CD4-positive, alpha-beta T cell (primary cell): ENCODE measurements around the gene TYMS. TPM values are rescaled to one million over a fixed set of nuclear protein-coding genes. Genes with fewer than 3 reads are reported as not detected.

Experiments used
- ATAC-seq: fragments of 200-7000 bp; cut with Tn5 transposase; one replicate; pipeline ENCODE4 v1.10.0; 2022; ENCODE audit warnings: mild to moderate bottlenecking; ENCODE audit not compliant: poor library complexity
- CTCF ChIA-PET: fragments of 350-600 bp; sonication (Branson Sonifier 250); formaldehyde crosslinking; loops from one replicate; lab custom pipeline; 2021; ENCODE audit warnings: antibody characterized with exemption, inconsistent platforms; lab: Charles Lee
- POLR2A ChIA-PET: fragments of 350-600 bp; sonication (Branson Sonifier 250); formaldehyde crosslinking; loops from one replicate; lab custom pipeline; 2021; ENCODE audit warnings: antibody characterized with exemption, inconsistent platforms; lab: Charles Lee
- DNase-seq, 14 experiments: peaks; one replicate each; pipeline ENCODE4 v3.0.0-alpha.2; 2013 to 2020; ENCODE audit warnings: mixed read lengths in 2 of 14
- H3K27ac ChIP-seq, 2 donors: one replicate each; pipeline versions ENCODE4 v1.5.1 to v1.7.0; 2013; ENCODE audit warnings: low read length in 2 of 2, low read depth in 1 of 2, mild to moderate bottlenecking in 1 of 2
- H3K27me3 ChIP-seq, 2 experiments: 1 replicate in 1 of 2; 2 replicates in 1 of 2; pipeline versions ENCODE4 v1.6.1 to v1.7.0; 2013; ENCODE audit warnings: low read length in 2 of 2, control low read depth in 1 of 2, mild to moderate bottlenecking in 1 of 2, moderate library complexity in 1 of 2; ENCODE audit not compliant: insufficient read depth in 2 of 2, control insufficient read depth in 1 of 2
- H3K36me3 ChIP-seq: one replicate; pipeline ENCODE4 v1.6.1; 2013; ENCODE audit warnings: low read length, control low read depth; ENCODE audit not compliant: insufficient read depth
- H3K4me1 ChIP-seq: one replicate; pipeline ENCODE4 v1.6.1; 2013; ENCODE audit warnings: low read length, control low read depth; ENCODE audit not compliant: insufficient read depth
- H3K4me3 ChIP-seq: one replicate; pipeline ENCODE4 v1.5.1; 2013; ENCODE audit warnings: mild to moderate bottlenecking, low read length, moderate library complexity
- H3K9me3 ChIP-seq, 2 experiments: 1 replicate in 1 of 2; 2 replicates in 1 of 2; pipeline versions ENCODE4 v1.6.1 to v1.7.0; 2013; ENCODE audit warnings: low read length in 2 of 2, mild to moderate bottlenecking in 2 of 2, control low read depth in 1 of 2, moderate library complexity in 1 of 2; ENCODE audit not compliant: control insufficient read depth in 1 of 2, insufficient read depth in 1 of 2
- H3K27ac Mint-ChIP-seq: one replicate; pipeline ENCODE4 v1.8.0; 2020; ENCODE audit warnings: mixed read lengths
- H3K27me3 Mint-ChIP-seq: one replicate; pipeline ENCODE4 v1.8.0; 2021; ENCODE audit warnings: mixed read lengths
- H3K36me3 Mint-ChIP-seq: one replicate; pipeline ENCODE4 v1.8.0; 2021; ENCODE audit warnings: low read depth, mixed read lengths
- H3K4me1 Mint-ChIP-seq: one replicate; pipeline ENCODE4 v1.8.0; 2021; ENCODE audit warnings: low read depth, mixed read lengths
- H3K4me3 Mint-ChIP-seq: one replicate; pipeline ENCODE4 v1.8.0; 2020; ENCODE audit warnings: mild to moderate bottlenecking, mixed read lengths
- H3K9me3 Mint-ChIP-seq: one replicate; pipeline ENCODE4 v1.8.0; 2020; ENCODE audit warnings: mixed read lengths
- intact Hi-C, 2 experiments: fragments of 100-400 bp; cut with DNase I in 1 of 2; cut with micrococcal nuclease in 1 of 2; formaldehyde crosslinking; loops; one replicate each; pipeline versions ENCODE4 v1.15.1 to v1.9.0; 2023 to 2025; cut with DNase I, micrococcal nuclease
- total RNA-seq, 174 experiments: library from RNA in 2 of 174; stranded (reverse) in 2 of 174; gene quantifications; one replicate each; pipeline ENCODE4 v1.2.3 and lab custom pipeline; 2021 to 2026
- TF ChIP-seq, protein P1 (sequence below): fragments of 200-600 bp; IDR thresholded peaks from one replicate; pipeline ENCODE4 v1.8.0; 2022; ENCODE audit warnings: antibody characterized with exemption, mild to moderate bottlenecking

Gene TYMS
- total RNA-seq, 2 experiments from 2014 or later, result 1.1 to 1.5 TPM

DNA sequence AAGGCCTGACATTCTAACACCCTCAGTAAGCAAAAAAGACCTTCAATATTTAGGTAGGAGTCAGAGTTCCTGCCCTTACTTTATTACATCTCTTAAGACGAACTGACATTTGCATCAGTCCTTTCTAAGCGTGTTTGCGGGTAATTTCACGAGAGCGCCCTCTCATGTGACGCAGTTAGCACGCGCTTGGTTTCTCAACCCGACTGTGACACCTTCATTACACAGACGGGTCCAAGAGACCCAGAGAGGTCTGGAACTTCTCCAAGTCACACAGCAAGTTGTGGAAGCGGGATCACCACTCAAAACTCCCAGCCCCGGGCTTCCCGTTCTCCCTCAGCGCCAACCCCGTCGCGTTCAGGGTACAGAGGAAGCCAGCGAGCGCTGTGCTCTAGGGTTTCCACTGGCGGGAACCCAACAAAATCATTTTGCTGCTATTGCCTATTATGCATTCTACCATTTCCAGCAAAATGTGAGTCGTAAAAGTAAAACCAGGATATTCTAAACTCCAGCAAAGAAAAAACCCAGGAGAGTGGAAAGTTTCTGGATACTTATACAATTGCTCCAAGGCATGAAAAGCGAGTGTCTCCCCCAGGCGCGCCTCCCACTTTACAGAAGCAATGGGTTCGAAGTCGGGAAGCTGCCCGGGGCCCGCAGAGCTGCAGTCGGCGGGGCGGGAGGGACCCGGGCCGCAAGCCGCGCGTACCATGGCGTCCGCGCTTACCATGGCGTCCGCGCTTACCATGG, 54.4 kb downstream of the TYMS start:
- H3K27me3 Mint-ChIP-seq, result no peaks in the 10 kb centered on the region
- H3K27ac Mint-ChIP-seq, result peak overlapping the region; percentile 92
- TF ChIP-seq, protein P1, sequence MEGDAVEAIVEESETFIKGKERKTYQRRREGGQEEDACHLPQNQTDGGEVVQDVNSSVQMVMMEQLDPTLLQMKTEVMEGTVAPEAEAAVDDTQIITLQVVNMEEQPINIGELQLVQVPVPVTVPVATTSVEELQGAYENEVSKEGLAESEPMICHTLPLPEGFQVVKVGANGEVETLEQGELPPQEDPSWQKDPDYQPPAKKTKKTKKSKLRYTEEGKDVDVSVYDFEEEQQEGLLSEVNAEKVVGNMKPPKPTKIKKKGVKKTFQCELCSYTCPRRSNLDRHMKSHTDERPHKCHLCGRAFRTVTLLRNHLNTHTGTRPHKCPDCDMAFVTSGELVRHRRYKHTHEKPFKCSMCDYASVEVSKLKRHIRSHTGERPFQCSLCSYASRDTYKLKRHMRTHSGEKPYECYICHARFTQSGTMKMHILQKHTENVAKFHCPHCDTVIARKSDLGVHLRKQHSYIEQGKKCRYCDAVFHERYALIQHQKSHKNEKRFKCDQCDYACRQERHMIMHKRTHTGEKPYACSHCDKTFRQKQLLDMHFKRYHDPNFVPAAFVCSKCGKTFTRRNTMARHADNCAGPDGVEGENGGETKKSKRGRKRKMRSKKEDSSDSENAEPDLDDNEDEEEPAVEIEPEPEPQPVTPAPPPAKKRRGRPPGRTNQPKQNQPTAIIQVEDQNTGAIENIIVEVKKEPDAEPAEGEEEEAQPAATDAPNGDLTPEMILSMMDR, result peak; percentile 34
- H3K36me3 ChIP-seq, result no peaks in the 10 kb centered on the region
- peak; percentile 48 to 92 (median 66) for DNase-seq
- peaks cover 27% of the 10 kb centered on the region for H3K4me1 ChIP-seq
- peaks cover 38% of the 10 kb centered on the region for H3K4me1 Mint-ChIP-seq
- H3K4me3 Mint-ChIP-seq, result peak overlapping the region; percentile 95
- ChIA-PET POLR2A (interaction anchor here (0.6 to 1.7 kb wide), 6 partner anchors 10 to 1830 kb away, joined by 3 to 11 read pairs (median 4); no protein-coding TSS in a partner anchor), CTCF (interaction anchor here (1.2 to 1.9 kb wide), 5 partner anchors 24 to 127 kb away, joined by 3 to 11 read pairs (median 5); no protein-coding TSS in a partner anchor)
- peaks cover 0 to 12% of the 10 kb centered on the region in 2 experiments for H3K9me3 ChIP-seq
- intact Hi-C loops, result loop anchor here (1.0 to 10.0 kb wide), 5 partner anchors 90 to 443 kb away; partner anchors contain the start of genes THOC1 (in 1 of the 2) and YES1 (in 1 of the 2)
- H3K27ac ChIP-seq, result peak overlapping the region; percentile 71 to 81
- H3K36me3 Mint-ChIP-seq, result peaks cover 22% of the 10 kb centered on the region
- peak overlapping the region; percentile 78 for H3K4me3 ChIP-seq
- H3K27me3 ChIP-seq, result no peaks in the 10 kb centered on the region
- peaks cover 5% of the 10 kb centered on the region for H3K9me3 Mint-ChIP-seq
- peak; percentile 76 for ATAC-seq

DNA sequence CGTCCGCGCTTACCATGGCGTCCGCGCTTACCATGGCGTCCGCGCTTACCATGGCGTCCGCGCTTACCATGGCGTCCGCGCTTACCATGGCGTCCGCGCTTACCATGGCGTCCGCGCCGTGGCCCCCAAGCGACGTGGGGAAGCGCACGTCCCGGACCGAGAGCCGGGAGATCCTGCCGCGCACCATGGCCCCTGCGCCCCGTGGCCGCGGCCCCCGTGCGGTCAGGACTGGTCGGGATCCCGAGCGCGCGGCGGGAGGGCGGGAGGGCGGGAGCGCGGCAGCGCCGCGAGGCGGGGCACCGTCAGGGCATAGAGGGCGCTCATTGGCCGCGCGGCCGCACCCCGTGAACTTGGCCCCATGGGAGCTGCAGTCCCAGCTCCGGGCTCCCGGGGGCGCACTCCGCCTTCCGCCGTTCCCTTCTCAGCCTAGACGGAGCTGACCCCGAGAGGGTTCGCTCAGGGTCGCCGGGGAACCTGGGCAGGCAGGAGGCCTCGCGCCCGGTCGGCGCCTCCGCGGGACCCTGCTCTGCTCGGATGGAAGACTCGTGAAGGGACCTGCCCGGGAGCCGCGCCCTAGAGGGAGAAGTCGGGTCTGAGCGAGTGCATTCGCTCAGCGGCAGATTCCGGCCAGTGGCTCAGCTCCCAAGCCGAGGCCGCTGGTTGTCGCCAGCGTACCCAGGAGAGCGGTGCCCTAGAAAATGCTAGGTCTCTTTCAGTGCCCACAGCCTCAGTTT, 55.1 kb downstream of the TYMS start, which contains the start of gene ENOSF1:
Gene ENOSF1 (minus strand): TSS at position 230 of the 734 bp plus-strand sequence. CDS start 43 bp downstream, at position 187.
- ChIA-PET CTCF (interaction anchor here (1.2 to 1.9 kb wide), 5 partner anchors 23 to 127 kb away, joined by 3 to 11 read pairs (median 5); no protein-coding TSS in a partner anchor), POLR2A (interaction anchor here (0.6 to 1.7 kb wide), 10 partner anchors 9 to 1829 kb away, joined by 3 to 11 read pairs (median 4); no protein-coding TSS in a partner anchor)
- Histone ChIP-seq H3K4me1 (peaks cover 27% of the 10 kb centered on the region), H3K36me3 (no peaks in the 10 kb centered on the region), H3K4me3 (peak within 1 kb of the TSS; percentile 78), H3K27me3 (no peaks in the 10 kb centered on the region), H3K9me3 (peaks cover 0 to 12% of the 10 kb centered on the region in 2 experiments), H3K27ac (peak within 1 kb of the TSS; percentile 71 to 81)
- H3K4me3 Mint-ChIP-seq, result peak within 1 kb of the TSS; percentile 95
- peaks cover 5% of the 10 kb centered on the region for H3K9me3 Mint-ChIP-seq
- H3K4me1 Mint-ChIP-seq, result peaks cover 38% of the 10 kb centered on the region
- intact Hi-C loops, result loop anchor here (5.0 to 10.0 kb wide), 3 partner anchors 90 to 122 kb away; partner anchors contain the start of gene YES1 (in 1 of the 2)
- DNase-seq (peak; percentile 55 to 91 (median 73)), ATAC-seq (peak; percentile 73)
- TF ChIP-seq, protein P1, result peak; percentile 49
- no peaks in the 10 kb centered on the region for H3K27me3 Mint-ChIP-seq
- H3K36me3 Mint-ChIP-seq, result peaks cover 22% of the 10 kb centered on the region
- H3K27ac Mint-ChIP-seq, result peak within 1 kb of the TSS; percentile 92

DNA sequence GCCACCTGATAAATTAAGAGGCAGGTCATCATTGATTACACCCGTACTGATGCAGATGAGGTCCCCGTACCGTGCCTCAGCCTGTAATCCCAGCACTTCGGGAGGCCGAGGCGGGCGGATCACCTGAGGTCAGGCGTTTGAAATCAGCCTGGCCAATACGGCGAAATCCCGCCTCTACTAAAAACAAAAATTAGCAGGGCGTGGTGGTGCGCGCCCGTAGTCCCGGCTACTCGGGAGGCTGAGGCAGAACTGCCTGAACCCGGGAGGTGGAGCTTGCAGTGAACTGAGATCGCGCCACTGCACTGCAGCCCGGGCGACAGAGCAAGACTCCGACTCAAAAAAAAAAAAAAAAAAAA, 55.7 kb downstream of the TYMS start:
- peaks cover 36% of the 10 kb centered on the region for H3K4me1 Mint-ChIP-seq
- DNase-seq (peak in 1 of 14 experiments; percentile 19), ATAC-seq (no peak)
- peak overlapping the region; percentile 65 for H3K4me3 Mint-ChIP-seq
- TF ChIP-seq, protein P1, result no peak
- H3K27ac Mint-ChIP-seq, result peak overlapping the region; percentile 39
- H3K27me3 ChIP-seq, result no peaks in the 10 kb centered on the region
- ChIA-PET POLR2A (interaction anchor here (0.6 to 1.7 kb wide), 8 partner anchors 8 to 126 kb away, joined by 3 to 11 read pairs (median 4); no protein-coding TSS in a partner anchor), CTCF (interaction anchor here (1.2 to 1.9 kb wide), 5 partner anchors 22 to 126 kb away, joined by 3 to 11 read pairs (median 5); no protein-coding TSS in a partner anchor)
- H3K4me1 ChIP-seq, result peaks cover 27% of the 10 kb centered on the region
- H3K9me3 Mint-ChIP-seq, result peaks cover 5% of the 10 kb centered on the region
- peaks cover 0 to 12% of the 10 kb centered on the region in 2 experiments for H3K9me3 ChIP-seq
- H3K4me3 ChIP-seq, result peak overlapping the region; percentile 78
- no peak overlapping the region for H3K27ac ChIP-seq
- H3K36me3 Mint-ChIP-seq, result peaks cover 20% of the 10 kb centered on the region
- intact Hi-C loops, result loop anchor here (5.0 to 10.0 kb wide), 3 partner anchors 91 to 122 kb away; partner anchors contain the start of gene YES1 (in 1 of the 2)
- no peaks in the 10 kb centered on the region for H3K36me3 ChIP-seq
- no peaks in the 10 kb centered on the region for H3K27me3 Mint-ChIP-seq
